ENCODE data around the gene CNTNAP2. TPM values are rescaled to one million over a fixed set of nuclear protein-coding genes. Genes with fewer than 3 reads are reported as not detected.

CNTNAP2 gene
- total and polyA plus RNA-seq, 2 of the 8 experiments (the other 6 are each of a cell fraction or from before 2014, with no cell fraction given), result 27.9 to 71.0 TPM

DNA sequence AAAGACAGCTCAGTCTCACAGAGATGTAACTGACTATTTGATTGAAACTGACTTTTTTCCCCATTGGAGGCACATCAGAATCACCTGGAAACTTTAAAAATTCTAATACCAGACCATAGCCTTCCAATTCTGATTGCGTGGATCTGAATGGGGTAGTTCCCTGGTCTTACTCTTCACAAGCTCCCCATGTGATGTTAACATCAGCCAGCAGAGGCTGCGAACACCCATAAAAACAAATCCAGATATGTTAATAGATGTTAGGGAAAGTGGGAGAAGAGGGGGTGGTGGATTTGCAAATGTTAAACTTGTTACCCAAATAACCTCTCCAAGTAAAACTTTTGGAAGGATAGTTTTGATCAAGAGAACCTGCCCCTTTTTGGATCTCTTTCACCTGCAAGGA is 1133.4 kb downstream of the CNTNAP2 start:
- 91% methylated on average over 2 of the region's 2 CpGs; no CpG with 5 or more reads in 1 of the 2 experiments for WGBS, 2 experiments (ENCODE audit: extremely low coverage in 1 of 2, insufficient coverage in 1 of 2, insufficient read length in 1 of 2, insufficient replicate concordance in 2 of 2, low coverage in 1 of 2, low lambda C conversion rate in 2 of 2, missing lambda C conversion rate in 1 of 2)

More for the DNA sequence above, 1133.4 kb downstream of the CNTNAP2 start:
- DNase-seq (ENCODE audit: low read depth in 1 of 2, low spot score in 2 of 2), result no peak
- CTCF ChIA-PET (ENCODE audit: partially characterized antibody), result interaction anchor here (0.7 to 1.7 kb wide), 8 partner anchors 9 to 992 kb away, joined by 3 to 6 read pairs (median 3); no protein-coding TSS in a partner anchor
- no peak overlapping the region for H3K4me2 ChIP-seq (ENCODE audit: insufficient read depth in 1 of 2, low read depth in 2 of 2, low read length in 2 of 2)
- no peaks in the 10 kb centered on the region for H3K23me2 ChIP-seq (ENCODE audit: low read depth, low read length)
- no peak overlapping the region for H3K4ac ChIP-seq (replicated peaks; ENCODE audit: insufficient read length, low read depth, low read length)
- no peaks in the 10 kb centered on the region for H3K79me1 ChIP-seq (ENCODE audit: low read depth, low read length)
- H4K91ac ChIP-seq (replicated peaks; ENCODE audit: insufficient read length, low read length), result no peak overlapping the region
- H3K56ac ChIP-seq (replicated peaks; ENCODE audit: insufficient read length, low read depth, low read length), result no peak overlapping the region
- no peak overlapping the region for H3K9ac ChIP-seq (replicated peaks in 1 of 4; ENCODE audit: extremely low read depth in 1 of 4, low read depth in 3 of 4, low read length in 3 of 4)
- peaks cover 0 to 2% (median 0%) of the 10 kb centered on the region in 4 experiments; a peak in 1 of 7 replicates for H3K4me1 ChIP-seq (replicated peaks in 1 of 4; ENCODE audit: control insufficient read depth in 3 of 4, insufficient read depth in 4 of 4, low read length in 3 of 4)
- no peak overlapping the region for H2AK5ac ChIP-seq (ENCODE audit: low read depth, low read length)
- no peak overlapping the region for H3K4me3 ChIP-seq (ENCODE audit: extremely low read depth in 1 of 4, insufficient read depth in 2 of 4, low read depth in 3 of 4, low read length in 4 of 4)
- no peaks in the 10 kb centered on the region for H3K9me3 ChIP-seq (ENCODE audit: insufficient read depth in 2 of 2, low read depth in 1 of 2, low read length in 1 of 2)
- H3K23ac ChIP-seq (ENCODE audit: insufficient read length), result no peak overlapping the region
- H4K20me1 ChIP-seq (replicated peaks in 1 of 2; ENCODE audit: control insufficient read depth in 1 of 2, insufficient read depth in 2 of 2, low read length in 2 of 2), result no peaks in the 10 kb centered on the region
- no peak overlapping the region for H2BK120ac ChIP-seq (replicated peaks; ENCODE audit: low read depth, low read length)
- H4K8ac ChIP-seq (ENCODE audit: extremely low read depth, insufficient read depth, low read length), result no peak overlapping the region
- H2BK5ac ChIP-seq (ENCODE audit: low read depth, low read length), result no peak overlapping the region
- H2BK15ac ChIP-seq (ENCODE audit: low read length), result no peak overlapping the region
- no peak overlapping the region for H3K27ac ChIP-seq (ENCODE audit: low read depth, low read length)
- no peak overlapping the region for H4K5ac ChIP-seq (ENCODE audit: insufficient read length, low read depth, low read length)
- POLR2A ChIA-PET (ENCODE audit: partially characterized antibody), result no interaction called here
- no peaks in the 10 kb centered on the region for H3K27me3 ChIP-seq (replicated peaks in 1 of 4; ENCODE audit: control insufficient read depth in 3 of 4, extremely low read depth in 1 of 4, insufficient read depth in 3 of 4, low read length in 3 of 4)
- no peak overlapping the region for H2BK12ac ChIP-seq (ENCODE audit: low read depth, low read length)
- no peaks in the 10 kb centered on the region for H3K79me2 ChIP-seq (ENCODE audit: control insufficient read depth in 1 of 2, insufficient read depth in 2 of 2, low read length in 2 of 2)
- no peak overlapping the region for H3K14ac ChIP-seq (ENCODE audit: insufficient read length)
- FAIRE-seq, result no peak
- H3K18ac ChIP-seq (ENCODE audit: extremely low read depth, low read length), result no peak overlapping the region
- H2BK20ac ChIP-seq (ENCODE audit: low read length), result no peak overlapping the region
- TF ChIP-seq, protein P1, sequence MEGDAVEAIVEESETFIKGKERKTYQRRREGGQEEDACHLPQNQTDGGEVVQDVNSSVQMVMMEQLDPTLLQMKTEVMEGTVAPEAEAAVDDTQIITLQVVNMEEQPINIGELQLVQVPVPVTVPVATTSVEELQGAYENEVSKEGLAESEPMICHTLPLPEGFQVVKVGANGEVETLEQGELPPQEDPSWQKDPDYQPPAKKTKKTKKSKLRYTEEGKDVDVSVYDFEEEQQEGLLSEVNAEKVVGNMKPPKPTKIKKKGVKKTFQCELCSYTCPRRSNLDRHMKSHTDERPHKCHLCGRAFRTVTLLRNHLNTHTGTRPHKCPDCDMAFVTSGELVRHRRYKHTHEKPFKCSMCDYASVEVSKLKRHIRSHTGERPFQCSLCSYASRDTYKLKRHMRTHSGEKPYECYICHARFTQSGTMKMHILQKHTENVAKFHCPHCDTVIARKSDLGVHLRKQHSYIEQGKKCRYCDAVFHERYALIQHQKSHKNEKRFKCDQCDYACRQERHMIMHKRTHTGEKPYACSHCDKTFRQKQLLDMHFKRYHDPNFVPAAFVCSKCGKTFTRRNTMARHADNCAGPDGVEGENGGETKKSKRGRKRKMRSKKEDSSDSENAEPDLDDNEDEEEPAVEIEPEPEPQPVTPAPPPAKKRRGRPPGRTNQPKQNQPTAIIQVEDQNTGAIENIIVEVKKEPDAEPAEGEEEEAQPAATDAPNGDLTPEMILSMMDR (IDR thresholded peaks at IDR 0.05; ENCODE audit: control extremely low read depth in 1 of 3, insufficient read depth in 1 of 3, low read depth in 1 of 3, low read length in 3 of 3), result peak in 1 of 3 experiments; percentile 34; a peak in 1 of 4 replicates
- TF ChIP-seq RAD21 (IDR thresholded peaks at IDR 0.05 in 1 of 2, conservative IDR thresholded peaks at IDR 0.05 in 1 of 2; ENCODE audit: low read depth in 2 of 2, low read length in 2 of 2) (peak; percentile 53 to 55), POLR2AphosphoS5 (IDR thresholded peaks at IDR 0.05; ENCODE audit: low read depth, low read length) (no peak), KDM1A (IDR thresholded peaks at IDR 0.05; ENCODE audit: borderline replicate concordance, low read length) (no peak)
- TF ChIP-seq, protein P2, sequence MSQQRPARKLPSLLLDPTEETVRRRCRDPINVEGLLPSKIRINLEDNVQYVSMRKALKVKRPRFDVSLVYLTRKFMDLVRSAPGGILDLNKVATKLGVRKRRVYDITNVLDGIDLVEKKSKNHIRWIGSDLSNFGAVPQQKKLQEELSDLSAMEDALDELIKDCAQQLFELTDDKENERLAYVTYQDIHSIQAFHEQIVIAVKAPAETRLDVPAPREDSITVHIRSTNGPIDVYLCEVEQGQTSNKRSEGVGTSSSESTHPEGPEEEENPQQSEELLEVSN (IDR thresholded peaks at IDR 0.05), result no peak
- H2AFZ ChIP-seq (ENCODE audit: low read length), result no peak overlapping the region
- H3K36me3 ChIP-seq (ENCODE audit: control insufficient read depth in 2 of 4, insufficient read depth in 4 of 4, low read length in 3 of 4), result no peaks in the 10 kb centered on the region
